RWPE2 (cell line): ENCODE results near the gene TUBB4A.

Experiments used
- ATAC-seq: fragments of 200-7000 bp; cut with Tn5 transposase; 3 replicates; pipeline ENCODE4 v1.9.1; 2021; ENCODE audit warnings: low read depth
- DNase-seq: peaks from one replicate; pipeline ENCODE4 v3.0.0-alpha.2; 2020; ENCODE audit warnings: low spot score
- H3K27ac ChIP-seq: fragments of 450-650 bp; 2 replicates; pipeline ENCODE4 v1.5.1; 2017; ENCODE audit warnings: mild to moderate bottlenecking; ENCODE audit not compliant: poor library complexity, severe bottlenecking
- H3K27me3 ChIP-seq: fragments of 250-450 bp; sonication (Bioruptor Pico); 2 replicates; pipeline ENCODE4 v1.5.1; 2021; ENCODE audit warnings: mild to moderate bottlenecking, moderate library complexity; ENCODE audit not compliant: insufficient read depth, poor library complexity, severe bottlenecking
- H3K36me3 ChIP-seq: fragments of 250-450 bp; sonication (Bioruptor Pico); 2 replicates; pipeline ENCODE4 v1.5.1; 2020; ENCODE audit warnings: low read depth, mild to moderate bottlenecking, moderate library complexity
- H3K4me1 ChIP-seq: fragments of 250-450 bp; sonication (Bioruptor Pico); 2 replicates; pipeline ENCODE4 v1.5.1; 2021; ENCODE audit warnings: mild to moderate bottlenecking, moderate library complexity; ENCODE audit not compliant: insufficient read depth, poor library complexity, severe bottlenecking
- H3K4me3 ChIP-seq: fragments of 250-450 bp; sonication (Bioruptor Pico); 2 replicates; pipeline ENCODE4 v1.5.1; 2021; ENCODE audit warnings: mild to moderate bottlenecking, moderate library complexity; ENCODE audit not compliant: severe bottlenecking
- H3K9me3 ChIP-seq: fragments of 250-450 bp; sonication (Bioruptor Pico); 2 replicates; pipeline ENCODE4 v1.5.1; 2021; ENCODE audit warnings: mild to moderate bottlenecking, moderate library complexity; ENCODE audit not compliant: severe bottlenecking
- CTCF ChIP-seq: fragments of 450-650 bp; IDR thresholded peaks from one replicate; pipeline ENCODE4 v1.5.1; 2017; ENCODE audit warnings: mild to moderate bottlenecking, moderate library complexity; ENCODE audit not compliant: poor library complexity, severe bottlenecking

The TUBB4A gene

GRCh38 chr19:6532244-6532999 lies 30.3 kb upstream of the TUBB4A start:
- DNase-seq (no peak), ATAC-seq (no peak)
- Histone ChIP-seq H3K27ac (no peak overlapping the region), H3K4me1 (no peaks in the 10 kb centered on the region), H3K27me3 (peaks cover 5% of the 10 kb centered on the region), H3K4me3 (peak overlapping the region; percentile 48), H3K9me3 (no peaks in the 10 kb centered on the region), H3K36me3 (no peaks in the 10 kb centered on the region)
- no peak for TF ChIP-seq CTCF

GRCh38 chr19:6531956-6532243 lies 29.8 kb upstream of the TUBB4A start:
- Histone ChIP-seq H3K36me3 (no peaks in the 10 kb centered on the region), H3K9me3 (no peaks in the 10 kb centered on the region), H3K27me3 (peaks cover 5% of the 10 kb centered on the region), H3K4me3 (peak overlapping the region; percentile 48), H3K4me1 (no peaks in the 10 kb centered on the region), H3K27ac (no peak overlapping the region)
- no peak for TF ChIP-seq CTCF
- no peak for ATAC-seq
- DNase-seq: no peak

- ATAC-seq (peak; percentile 20; the same call in 2 of the 3 replicates), DNase-seq (no peak)
- Histone ChIP-seq H3K9me3 (no peaks in the 10 kb centered on the region), H3K27ac (no peak overlapping the region), H3K4me1 (no peaks in the 10 kb centered on the region), H3K36me3 (no peaks in the 10 kb centered on the region), H3K27me3 (peaks cover 5% of the 10 kb centered on the region), H3K4me3 (peak overlapping the region; percentile 48)
- no peak for TF ChIP-seq CTCF
Measured at GRCh38 chr19:6531163-6531955, 29.2 kb upstream of the TUBB4A start.

GRCh38 chr19:6530386-6531162 lies 28.5 kb upstream of the TUBB4A start, which contains the start of gene TNFSF9:
Gene TNFSF9, plus strand, starts transcription at chr19:6531026. Its CDS starts 11 bp downstream, at chr19:6531037.
- ATAC-seq (peak; percentile 79), DNase-seq (peak; percentile 81)
- Histone ChIP-seq H3K36me3 (no peaks in the 10 kb centered on the region), H3K4me1 (no peaks in the 10 kb centered on the region), H3K4me3 (peak within 1 kb of the TSS; percentile 48), H3K27me3 (peaks cover 5% of the 10 kb centered on the region), H3K9me3 (no peaks in the 10 kb centered on the region), H3K27ac (peak within 1 kb of the TSS; percentile 22)
- TF ChIP-seq CTCF: no peak
